ENCODE measurements around the gene HOXB4.
A peak's percentile ranks its signal among the peaks of the same experiment; 100 is the strongest.

HOXB4 gene

GRCh38 chr17:48575066-48575582, 3.0 kb downstream of the HOXB4 start:
- DNase-seq (ENCODE audit: insufficient read length, low spot score) (no peak), FAIRE-seq (no peak)
- TF ChIP-seq POLR2AphosphoS5 (IDR thresholded peaks at IDR 0.05; ENCODE audit: low read depth, low read length), result no peak
- no peak for TF ChIP-seq PAX5 (IDR thresholded peaks at IDR 0.05; ENCODE audit: insufficient read depth, low read length, severe bottlenecking)
- TF ChIP-seq POU2F2 (IDR thresholded peaks at IDR 0.05; ENCODE audit: low read depth, low read length), result no peak
- TF ChIP-seq SPI1 (IDR thresholded peaks at IDR 0.05; ENCODE audit: low read depth, low read length), result no peak
- TF ChIP-seq TAF1 (IDR thresholded peaks at IDR 0.05; ENCODE audit: low read depth, low read length), result no peak
- no peak for TF ChIP-seq POLR2A (IDR thresholded peaks at IDR 0.05; ENCODE audit: low read depth, low read length)

GRCh38 chr17:48574505-48575065, 3.6 kb downstream of the HOXB4 start:
- FAIRE-seq (no peak), DNase-seq (ENCODE audit: insufficient read length, low spot score) (no peak)
- no peak for TF ChIP-seq POU2F2 (IDR thresholded peaks at IDR 0.05; ENCODE audit: low read depth, low read length)
- no peak for TF ChIP-seq POLR2AphosphoS5 (IDR thresholded peaks at IDR 0.05; ENCODE audit: low read depth, low read length)
- TF ChIP-seq POLR2A (IDR thresholded peaks at IDR 0.05; ENCODE audit: low read depth, low read length), result no peak
- TF ChIP-seq PAX5 (IDR thresholded peaks at IDR 0.05; ENCODE audit: insufficient read depth, low read length, severe bottlenecking), result no peak
- no peak for TF ChIP-seq SPI1 (IDR thresholded peaks at IDR 0.05; ENCODE audit: low read depth, low read length)
- TF ChIP-seq TAF1 (IDR thresholded peaks at IDR 0.05; ENCODE audit: low read depth, low read length), result no peak

GRCh38 chr17:48571826-48572417, 6.2 kb downstream of the HOXB4 start:
- FAIRE-seq, result no peak
- DNase-seq (ENCODE audit: insufficient read length, low spot score), result no peak
- TF ChIP-seq POLR2AphosphoS5 (IDR thresholded peaks at IDR 0.05; ENCODE audit: low read depth, low read length) (no peak), POLR2A (IDR thresholded peaks at IDR 0.05; ENCODE audit: low read depth, low read length) (no peak), POU2F2 (IDR thresholded peaks at IDR 0.05; ENCODE audit: low read depth, low read length) (no peak), TAF1 (IDR thresholded peaks at IDR 0.05; ENCODE audit: low read depth, low read length) (no peak), SPI1 (IDR thresholded peaks at IDR 0.05; ENCODE audit: low read depth, low read length) (no peak), PAX5 (IDR thresholded peaks at IDR 0.05; ENCODE audit: insufficient read depth, low read length, severe bottlenecking) (no peak)

GRCh38 chr17:48571024-48571818, 6.9 kb downstream of the HOXB4 start:
- FAIRE-seq, result no peak
- no peak for DNase-seq (ENCODE audit: insufficient read length, low spot score)
- TF ChIP-seq TAF1 (IDR thresholded peaks at IDR 0.05; ENCODE audit: low read depth, low read length), result no peak
- no peak for TF ChIP-seq SPI1 (IDR thresholded peaks at IDR 0.05; ENCODE audit: low read depth, low read length)
- no peak for TF ChIP-seq POLR2AphosphoS5 (IDR thresholded peaks at IDR 0.05; ENCODE audit: low read depth, low read length)
- no peak for TF ChIP-seq POLR2A (IDR thresholded peaks at IDR 0.05; ENCODE audit: low read depth, low read length)
- no peak for TF ChIP-seq PAX5 (IDR thresholded peaks at IDR 0.05; ENCODE audit: insufficient read depth, low read length, severe bottlenecking)
- TF ChIP-seq POU2F2 (IDR thresholded peaks at IDR 0.05; ENCODE audit: low read depth, low read length), result no peak

- TF ChIP-seq POLR2A (IDR thresholded peaks at IDR 0.05; ENCODE audit: low read depth, low read length), result no peak
- TF ChIP-seq POLR2AphosphoS5 (IDR thresholded peaks at IDR 0.05; ENCODE audit: low read depth, low read length), result no peak
- TF ChIP-seq PAX5 (IDR thresholded peaks at IDR 0.05; ENCODE audit: insufficient read depth, low read length, severe bottlenecking), result no peak
- no peak for TF ChIP-seq SPI1 (IDR thresholded peaks at IDR 0.05; ENCODE audit: low read depth, low read length)
- no peak for TF ChIP-seq POU2F2 (IDR thresholded peaks at IDR 0.05; ENCODE audit: low read depth, low read length)
- TF ChIP-seq TAF1 (IDR thresholded peaks at IDR 0.05; ENCODE audit: low read depth, low read length), result no peak
- FAIRE-seq (no peak), DNase-seq (ENCODE audit: insufficient read length, low spot score) (no peak)
Observed at GRCh38 chr17:48570325-48571023, 7.7 kb downstream of the HOXB4 start.

GRCh38 chr17:48569674-48570324, 8.4 kb downstream of the HOXB4 start:
- DNase-seq (ENCODE audit: insufficient read length, low spot score) (no peak), FAIRE-seq (no peak)
- TF ChIP-seq POU2F2 (IDR thresholded peaks at IDR 0.05; ENCODE audit: low read depth, low read length) (no peak), PAX5 (IDR thresholded peaks at IDR 0.05; ENCODE audit: insufficient read depth, low read length, severe bottlenecking) (no peak), SPI1 (IDR thresholded peaks at IDR 0.05; ENCODE audit: low read depth, low read length) (no peak), POLR2AphosphoS5 (IDR thresholded peaks at IDR 0.05; ENCODE audit: low read depth, low read length) (no peak), POLR2A (IDR thresholded peaks at IDR 0.05; ENCODE audit: low read depth, low read length) (no peak)

- TF ChIP-seq SPI1 (IDR thresholded peaks at IDR 0.05; ENCODE audit: low read depth, low read length) (no peak), POU2F2 (IDR thresholded peaks at IDR 0.05; ENCODE audit: low read depth, low read length) (no peak), POLR2A (IDR thresholded peaks at IDR 0.05; ENCODE audit: low read depth, low read length) (no peak), POLR2AphosphoS5 (IDR thresholded peaks at IDR 0.05; ENCODE audit: low read depth, low read length) (no peak), PAX5 (IDR thresholded peaks at IDR 0.05; ENCODE audit: insufficient read depth, low read length, severe bottlenecking) (no peak), TAF1 (IDR thresholded peaks at IDR 0.05; ENCODE audit: low read depth, low read length) (no peak)
- peak; percentile 5 for FAIRE-seq
- no peak for DNase-seq (ENCODE audit: insufficient read length, low spot score)
Observed at GRCh38 chr17:48569240-48569582, 8.9 kb downstream of the HOXB4 start.

- no peak for TF ChIP-seq PAX5 (IDR thresholded peaks at IDR 0.05; ENCODE audit: insufficient read depth, low read length, severe bottlenecking)
- no peak for TF ChIP-seq POU2F2 (IDR thresholded peaks at IDR 0.05; ENCODE audit: low read depth, low read length)
- FAIRE-seq (no peak), DNase-seq (ENCODE audit: insufficient read length, low spot score) (no peak)
Observed at GRCh38 chr17:48568499-48569239, 9.5 kb downstream of the HOXB4 start.

All from GM12891 (cell line).